HuH-7 (cell line): ENCODE measurements around the gene GNAZ.

Experiments
- DNase-seq: peaks from one replicate; pipeline ENCODE4 v3.0.0; 2011; ENCODE audit warnings: low spot score

The GNAZ gene

GRCh38 chr22:23093051-23093788 lies 22.9 kb downstream of the GNAZ start:
- no peak for DNase-seq

GRCh38 chr22:23094260-23094659 lies 23.9 kb downstream of the GNAZ start:
- DNase-seq: no peak

GRCh38 chr22:23094695-23095681 lies 24.7 kb downstream of the GNAZ start:
- DNase-seq: no peak

DNA sequence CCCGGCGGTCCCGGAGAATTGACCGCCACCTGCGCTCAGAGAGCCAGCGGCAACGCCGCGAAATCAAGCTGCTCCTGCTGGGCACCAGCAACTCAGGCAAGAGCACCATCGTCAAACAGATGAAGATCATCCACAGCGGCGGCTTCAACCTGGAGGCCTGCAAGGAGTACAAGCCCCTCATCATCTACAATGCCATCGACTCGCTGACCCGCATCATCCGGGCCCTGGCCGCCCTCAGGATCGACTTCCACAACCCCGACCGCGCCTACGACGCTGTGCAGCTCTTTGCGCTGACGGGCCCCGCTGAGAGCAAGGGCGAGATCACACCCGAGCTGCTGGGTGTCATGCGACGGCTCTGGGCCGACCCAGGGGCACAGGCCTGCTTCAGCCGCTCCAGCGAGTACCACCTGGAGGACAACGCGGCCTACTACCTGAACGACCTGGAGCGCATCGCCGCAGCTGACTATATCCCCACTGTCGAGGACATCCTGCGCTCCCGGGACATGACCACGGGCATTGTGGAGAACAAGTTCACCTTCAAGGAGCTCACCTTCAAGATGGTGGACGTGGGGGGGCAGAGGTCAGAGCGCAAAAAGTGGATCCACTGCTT lies 25.5 kb downstream of the GNAZ start:
- no peak for DNase-seq

- DNase-seq: no peak
Measured at GRCh38 chr22:23097412-23098229, 27.3 kb downstream of the GNAZ start.

DNA sequence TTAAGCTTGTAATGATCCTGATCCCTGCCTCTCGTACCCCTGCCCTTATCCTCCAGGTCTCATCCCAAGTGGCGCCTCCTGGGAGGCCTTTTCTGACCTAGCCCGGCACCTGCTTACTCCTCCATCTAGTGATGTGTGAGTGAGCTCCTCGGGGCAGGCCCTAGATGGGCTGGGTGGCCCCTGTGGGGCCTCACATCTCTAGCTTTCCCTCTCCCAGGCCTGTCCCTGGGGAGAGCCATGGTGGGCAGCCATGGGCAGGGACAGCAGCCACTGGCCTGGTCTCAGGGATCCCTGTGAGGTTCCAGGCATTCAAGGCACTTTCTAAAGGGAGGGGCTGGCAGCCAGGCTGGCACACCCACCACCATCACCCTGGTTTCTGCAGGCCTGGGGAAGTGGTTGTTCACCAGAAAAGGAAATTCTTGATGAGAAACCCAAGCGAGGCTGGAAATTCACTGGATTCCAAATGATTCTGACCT lies 27.9 kb downstream of the GNAZ start:
- no peak for DNase-seq

DNA sequence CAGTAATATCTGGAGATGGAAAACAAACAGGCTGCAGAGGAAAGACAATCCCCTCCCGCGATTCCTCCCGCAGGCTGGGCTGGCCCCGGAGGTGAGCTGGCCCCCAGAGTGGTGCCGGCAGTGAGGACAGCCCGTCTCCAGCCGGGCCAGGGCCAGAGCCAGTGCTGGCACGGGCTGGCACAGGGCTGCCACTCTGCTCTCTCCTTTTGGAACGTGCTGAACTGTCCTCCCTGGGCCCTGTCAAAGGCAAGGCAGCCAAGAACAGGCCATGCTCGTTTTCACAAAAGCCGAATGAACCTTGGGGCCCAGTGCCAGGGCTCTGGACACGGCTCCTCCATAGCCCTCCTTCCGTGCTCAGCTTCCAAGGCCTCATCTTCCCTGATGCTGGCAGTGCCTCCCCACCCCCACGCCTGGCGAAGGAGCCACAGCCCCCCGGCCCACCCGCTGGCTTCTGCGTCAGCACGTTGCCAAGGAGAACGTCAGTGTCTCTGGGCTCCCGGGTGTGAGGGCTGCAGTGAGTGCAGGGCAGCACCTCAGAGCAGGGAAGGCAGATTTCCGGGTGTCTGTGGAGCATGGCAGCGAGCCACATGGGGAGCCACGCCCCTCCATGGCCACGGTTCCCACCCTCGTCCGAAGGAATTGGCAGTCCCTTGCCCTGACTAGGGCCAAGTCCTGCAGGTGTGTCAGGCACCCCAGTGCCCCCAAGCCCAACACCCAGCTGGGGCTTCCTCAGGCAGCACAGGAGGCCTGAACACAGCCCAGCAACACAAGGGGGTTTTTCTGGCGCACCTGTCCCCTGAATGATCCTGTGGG lies 28.6 kb downstream of the GNAZ start:
- DNase-seq: no peak

DNA sequence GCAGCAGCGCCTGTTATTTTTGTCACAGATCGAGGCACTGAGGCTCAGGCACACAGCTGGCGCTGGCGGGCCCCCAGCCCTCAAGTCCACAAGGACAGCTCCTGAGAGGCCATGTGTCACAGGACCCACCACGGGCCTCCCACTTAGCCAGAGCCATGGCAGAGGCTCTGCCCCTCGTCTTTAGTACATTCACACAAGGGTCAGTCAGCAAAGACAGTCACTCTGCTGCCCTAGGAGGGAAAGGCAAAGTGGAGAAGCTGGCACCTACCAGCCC lies 29.1 kb downstream of the GNAZ start:
- no peak for DNase-seq

- no peak for DNase-seq
Measured at GRCh38 chr22:23100124-23100801, 29.9 kb downstream of the GNAZ start.

DNA sequence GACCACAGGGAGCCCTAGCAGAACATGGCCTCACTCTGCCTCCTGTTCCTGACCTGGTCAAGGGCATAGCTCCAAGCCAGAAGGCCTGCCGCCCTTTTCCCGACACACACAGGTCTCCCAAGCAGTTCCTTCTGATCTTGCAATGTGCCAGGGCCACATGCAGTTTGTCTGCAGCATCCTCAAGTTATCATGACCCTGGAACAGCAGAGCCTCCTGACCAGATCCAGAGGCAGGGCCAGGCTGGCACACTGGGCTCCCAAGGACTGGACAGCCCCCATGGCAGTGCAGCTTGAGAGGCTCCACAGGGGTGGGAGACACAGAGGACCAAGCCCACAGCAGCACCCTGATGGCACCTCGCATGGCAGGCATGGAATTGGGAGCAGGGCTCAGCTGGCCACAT lies 31.2 kb downstream of the GNAZ start:
- DNase-seq: no peak

DNA sequence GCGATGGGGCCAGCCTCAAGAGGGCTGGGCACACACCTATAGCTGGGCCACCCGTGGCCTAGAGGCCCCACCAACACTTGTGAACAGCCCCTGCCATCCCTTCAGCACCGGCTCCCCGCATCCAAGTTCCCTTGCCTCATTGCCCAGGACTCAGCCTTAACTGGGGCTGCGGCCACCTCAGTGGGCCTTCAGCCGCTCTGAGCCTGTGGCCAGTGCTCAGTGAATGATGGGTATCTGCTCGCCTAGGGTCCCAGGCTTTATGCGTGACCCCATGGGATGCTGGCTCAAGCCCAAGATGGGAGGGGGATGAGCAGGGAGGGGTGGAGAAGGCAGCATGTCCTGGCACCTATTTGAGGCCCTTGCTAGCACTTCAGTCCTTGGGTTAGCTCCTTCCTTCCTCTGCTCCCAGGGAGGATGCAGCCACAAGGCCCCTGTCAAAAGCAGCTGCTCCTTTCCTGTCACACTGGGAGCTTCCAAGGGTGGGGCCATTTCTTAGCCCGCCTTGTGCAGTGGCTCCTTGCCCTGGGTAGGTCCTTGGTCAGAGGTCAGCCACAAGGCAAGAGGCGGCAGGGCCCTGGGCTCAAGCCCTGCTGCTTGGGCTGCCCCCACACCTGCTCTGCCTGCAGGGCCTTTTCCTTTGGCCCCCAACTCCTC lies 31.8 kb downstream of the GNAZ start:
- no peak for DNase-seq

GRCh38 chr22:23102776-23103175 lies 32.5 kb downstream of the GNAZ start:
- DNase-seq: no peak

DNA sequence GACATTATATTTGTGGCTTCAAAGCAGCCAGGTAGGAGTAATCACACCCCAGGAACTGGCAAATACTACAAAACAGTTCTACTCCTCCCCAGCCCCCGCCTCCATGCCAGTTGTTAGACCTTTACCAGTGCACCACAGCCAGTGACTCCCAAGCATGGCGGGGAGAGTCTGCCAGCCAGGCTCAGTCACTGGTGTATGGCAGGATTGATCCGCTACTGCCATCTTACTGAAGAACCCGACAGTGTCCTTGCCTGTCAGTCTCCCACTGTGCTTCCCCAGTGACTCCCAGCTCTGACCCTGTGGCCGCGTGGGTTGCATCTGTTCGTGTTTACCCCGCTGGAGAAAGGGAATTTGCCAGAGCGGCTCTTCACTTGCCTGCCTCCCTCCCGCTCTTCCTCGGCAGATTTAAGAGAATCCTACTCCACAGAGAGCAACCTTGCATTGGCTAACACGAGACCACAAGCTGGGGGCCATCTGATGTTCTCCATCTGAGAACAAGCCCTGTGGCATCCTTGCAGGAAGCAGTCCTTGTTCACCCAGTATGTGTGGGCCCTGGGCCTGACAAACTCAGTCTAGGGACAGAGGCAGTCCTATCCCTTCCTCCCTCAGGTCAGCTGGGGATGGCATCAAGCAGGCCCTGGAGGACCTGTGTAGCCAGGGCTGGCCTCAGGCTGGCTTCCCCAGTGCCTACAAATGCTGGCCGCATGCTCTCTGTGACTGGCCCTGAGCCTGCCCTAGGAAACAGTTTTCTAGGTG lies 33.1 kb downstream of the GNAZ start:
- DNase-seq: no peak

- no peak for DNase-seq
Measured at GRCh38 chr22:23104187-23104971, 34.1 kb downstream of the GNAZ start.

- DNase-seq: no peak
Measured at GRCh38 chr22:23105304-23105703, 35.0 kb downstream of the GNAZ start.

GRCh38 chr22:23105919-23106318 lies 35.6 kb downstream of the GNAZ start:
- DNase-seq: no peak

DNA sequence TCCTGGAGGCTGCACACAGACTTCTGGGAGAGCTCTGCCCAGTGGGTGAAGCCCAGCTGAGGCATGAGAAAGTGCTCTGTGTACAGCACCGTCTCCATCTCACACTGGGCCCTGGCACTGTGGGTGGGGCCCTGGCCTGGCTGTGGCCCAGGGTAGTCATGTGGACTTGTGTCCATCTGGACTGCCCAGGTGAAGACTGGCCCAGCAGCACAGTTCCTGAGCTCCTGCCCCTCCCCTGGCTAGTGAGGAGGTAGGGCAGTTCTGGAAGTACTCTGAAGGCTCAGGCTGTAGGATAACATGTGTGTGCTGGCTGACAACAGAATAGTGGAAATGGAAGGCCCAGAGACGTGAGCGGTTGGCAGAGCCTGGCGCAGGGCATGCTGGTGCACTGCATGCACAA lies 36.0 kb downstream of the GNAZ start:
- no peak for DNase-seq

DNA sequence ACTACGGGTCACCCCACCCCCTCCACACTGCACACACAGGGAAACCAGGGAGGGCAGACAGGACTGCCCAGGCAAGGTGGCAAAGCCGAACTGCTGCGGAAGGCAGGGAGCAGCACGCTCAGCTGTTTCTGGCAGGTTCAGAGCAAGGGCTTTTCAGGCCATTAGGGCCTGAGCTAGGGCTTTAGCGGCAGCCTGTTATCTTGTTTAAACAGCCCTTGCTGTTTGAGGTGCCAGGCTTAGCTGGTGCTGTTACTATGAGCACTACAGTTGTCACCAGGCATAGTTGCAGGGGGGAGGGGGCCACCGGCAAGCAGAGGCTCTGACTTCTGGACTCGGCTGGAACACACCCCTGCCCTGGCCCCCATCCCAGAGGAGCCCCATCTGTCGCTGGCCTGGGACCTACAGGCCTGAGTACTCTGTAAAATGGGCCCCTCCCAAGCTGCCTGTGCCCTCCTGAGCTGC lies 36.6 kb downstream of the GNAZ start:
- no peak for DNase-seq
